GM18507 (cell line): Measurements from ENCODE around the gene NR6A1.

Source experiments
- DNase-seq: peaks from one replicate; pipeline ENCODE4 v3.0.0; 2011; ENCODE audit warnings: low read depth; ENCODE audit not compliant: insufficient read length; ENCODE audit errors: extremely low spot score
- FAIRE-seq: peaks from 2 replicates; lab custom pipeline; 2011; peaks lifted over from hg19 to GRCh38; lab: Jason Lieb, UNC

Gene NR6A1

DNA sequence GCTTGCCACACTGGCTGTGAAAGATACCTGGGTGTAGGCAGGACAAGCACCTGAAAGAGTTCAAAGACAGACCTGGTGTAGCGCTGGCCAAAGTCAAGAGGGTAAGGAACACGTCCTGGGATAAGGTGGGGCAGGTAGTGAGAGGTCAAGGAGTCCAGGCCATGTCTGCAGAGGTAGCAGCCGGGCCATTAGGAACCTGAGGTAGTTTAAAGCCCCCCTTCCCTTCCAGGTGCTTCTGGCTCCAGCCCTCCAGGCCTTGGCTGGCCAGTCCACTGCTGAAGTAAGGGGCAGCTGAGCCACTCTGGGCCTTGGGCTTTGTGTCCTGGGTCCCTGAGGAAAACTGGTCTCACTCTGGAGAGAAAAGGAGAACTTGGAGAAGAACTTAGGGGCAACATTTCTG, 250.0 kb downstream of the NR6A1 start:
- no peak for DNase-seq
- no peak for FAIRE-seq

DNA sequence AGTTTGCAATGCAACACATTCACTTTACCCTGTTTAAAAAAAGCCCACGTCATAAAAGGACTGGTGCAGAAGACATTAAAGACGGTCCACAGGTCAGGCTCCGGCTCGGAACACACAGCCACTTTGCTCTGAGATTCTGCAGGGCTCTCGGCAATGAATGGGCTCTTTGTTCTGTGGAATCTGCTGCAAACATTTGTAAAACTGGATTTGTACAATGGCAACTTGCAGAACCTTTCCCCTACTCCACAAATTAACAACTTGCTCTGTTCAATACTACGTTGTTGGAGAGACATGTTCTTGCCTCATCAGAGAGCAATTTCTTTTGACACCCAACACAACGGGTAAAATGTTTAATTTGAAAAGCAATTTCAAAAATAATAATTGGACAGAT, 250.9 kb downstream of the NR6A1 start:
- FAIRE-seq: no peak
- DNase-seq: no peak

DNA sequence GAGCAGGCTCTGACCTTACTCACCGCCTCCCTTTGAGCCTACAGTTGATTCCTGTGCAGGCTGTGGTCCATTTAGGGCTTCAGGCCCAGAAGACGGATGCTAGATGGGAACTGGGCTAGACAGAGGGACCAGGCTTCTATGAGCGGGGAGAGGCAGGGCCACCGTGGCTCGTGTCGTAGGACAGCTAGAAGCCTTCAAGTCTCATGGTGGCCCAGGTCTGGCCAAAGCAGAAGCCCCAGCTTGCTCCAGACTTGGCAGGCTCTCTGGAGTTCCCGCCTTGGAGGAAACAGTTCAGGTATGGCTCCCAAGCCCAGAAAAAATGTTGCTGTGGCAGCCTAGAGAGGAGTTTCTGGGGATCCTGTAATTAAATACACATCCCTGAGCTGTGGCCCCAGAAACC, 253.0 kb downstream of the NR6A1 start:
- DNase-seq: no peak
- no peak for FAIRE-seq

DNA sequence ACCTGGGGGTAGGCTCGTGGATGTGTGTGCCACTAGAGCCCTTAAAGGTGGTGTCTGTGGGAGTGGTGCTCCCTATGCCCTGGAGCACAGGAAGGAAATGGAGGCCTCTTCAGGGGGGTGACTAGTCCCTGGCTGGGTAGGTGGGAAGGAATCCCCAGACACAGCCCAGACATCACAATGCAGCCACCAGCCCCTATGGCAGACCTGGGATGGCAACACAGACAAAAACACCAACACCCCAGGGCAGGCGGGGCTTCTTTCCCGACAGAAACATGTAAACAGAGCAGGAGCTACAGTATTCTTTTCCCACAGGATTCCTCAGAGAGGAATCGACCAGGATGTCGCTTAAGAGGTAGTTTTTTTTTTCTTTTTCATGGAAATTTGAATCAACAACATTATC, 253.5 kb downstream of the NR6A1 start:
- FAIRE-seq: no peak
- DNase-seq: no peak

DNA sequence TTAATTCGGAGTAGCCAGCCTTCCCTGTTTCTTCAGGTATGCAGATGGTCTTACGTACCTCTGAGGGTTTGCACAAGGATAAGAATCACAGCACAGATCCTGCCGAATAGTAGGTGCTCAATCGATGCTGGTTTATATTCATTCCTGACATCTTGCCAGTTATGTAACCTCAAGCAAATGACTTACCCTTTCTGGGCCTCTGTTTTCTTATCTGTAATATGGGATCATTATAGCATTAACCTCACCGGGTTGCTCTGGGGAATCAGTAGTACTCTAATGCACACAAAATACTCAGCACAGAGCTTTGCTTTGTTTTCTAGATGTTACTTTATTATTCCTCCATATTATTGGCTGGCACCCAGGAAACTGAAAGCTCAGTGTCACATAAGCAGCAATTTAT, 256.2 kb downstream of the NR6A1 start:
- DNase-seq (no peak), FAIRE-seq (no peak)

DNA sequence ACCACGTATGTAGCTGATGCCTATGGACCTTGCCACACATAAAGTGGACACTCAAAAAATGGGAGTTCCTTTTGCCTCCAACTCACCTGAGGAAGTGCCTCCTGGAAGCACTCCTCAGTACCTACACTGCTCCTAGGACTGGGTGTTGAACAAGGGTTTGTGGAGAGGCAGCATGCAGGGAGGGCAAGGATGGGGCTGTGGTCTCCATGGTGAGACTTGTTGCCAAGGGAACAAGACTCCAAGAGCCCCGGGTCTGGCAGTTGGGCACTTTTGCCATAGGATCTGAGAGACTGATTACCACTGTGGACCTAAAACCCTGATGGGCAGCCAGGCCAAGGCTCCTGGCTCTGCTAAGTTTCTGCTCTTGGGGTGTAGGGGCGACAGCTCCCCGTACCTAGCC, 257.0 kb downstream of the NR6A1 start:
- no peak for DNase-seq
- no peak for FAIRE-seq

DNA sequence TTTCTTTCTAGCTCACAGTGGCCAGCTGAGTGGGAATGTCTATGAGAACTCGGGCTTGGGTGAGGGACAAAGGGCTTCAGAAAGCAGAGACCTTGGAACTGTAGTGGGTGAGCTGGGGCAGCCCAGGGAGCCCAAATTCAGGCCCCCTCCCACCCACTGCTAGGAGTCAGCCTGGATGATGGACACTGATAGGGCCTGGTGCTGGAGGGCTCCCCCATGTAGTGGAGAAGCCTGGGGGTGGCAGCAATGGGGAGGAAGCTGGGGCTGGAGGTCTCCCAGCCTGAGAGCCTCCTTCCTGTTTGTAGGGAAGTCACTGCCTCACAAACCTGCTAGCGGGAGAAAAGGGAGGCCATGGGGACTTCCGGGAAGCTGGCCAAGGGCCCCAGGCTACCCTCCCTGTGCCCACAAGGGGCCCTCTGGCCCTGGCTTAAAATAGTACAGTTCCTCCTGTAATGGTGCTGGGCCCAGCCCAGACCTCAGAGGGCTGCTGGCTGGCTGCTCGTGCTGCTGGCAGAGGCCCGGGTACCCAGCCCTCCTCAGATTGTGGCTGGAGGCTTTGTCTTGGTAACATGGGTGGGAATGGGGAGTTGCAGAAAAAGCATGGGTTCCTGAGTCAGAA, 257.6 kb downstream of the NR6A1 start:
- no peak for DNase-seq

DNA sequence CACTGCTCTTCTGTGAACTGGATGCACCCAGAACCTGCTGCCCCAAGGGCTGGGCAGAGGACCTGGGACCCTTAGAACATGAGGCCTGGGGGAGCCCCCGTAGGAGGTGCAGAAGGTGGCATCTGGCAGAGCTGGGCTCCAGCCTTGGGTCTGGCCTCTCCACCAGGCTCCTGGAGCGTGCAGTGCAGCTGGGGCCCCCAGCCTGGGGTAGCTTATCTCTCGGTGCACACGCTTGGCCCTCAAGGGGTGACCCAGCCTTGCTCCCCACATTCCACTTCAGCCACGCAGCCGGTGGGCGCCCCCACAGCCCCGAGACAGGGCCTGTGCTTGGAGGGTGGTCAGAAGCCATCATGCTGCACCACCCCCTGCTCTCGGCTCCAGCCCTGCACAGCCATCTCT, 258.3 kb downstream of the NR6A1 start:
- no peak for FAIRE-seq

More for the DNA sequence above, 257.6 kb downstream of the NR6A1 start:
- FAIRE-seq: no peak

DNA sequence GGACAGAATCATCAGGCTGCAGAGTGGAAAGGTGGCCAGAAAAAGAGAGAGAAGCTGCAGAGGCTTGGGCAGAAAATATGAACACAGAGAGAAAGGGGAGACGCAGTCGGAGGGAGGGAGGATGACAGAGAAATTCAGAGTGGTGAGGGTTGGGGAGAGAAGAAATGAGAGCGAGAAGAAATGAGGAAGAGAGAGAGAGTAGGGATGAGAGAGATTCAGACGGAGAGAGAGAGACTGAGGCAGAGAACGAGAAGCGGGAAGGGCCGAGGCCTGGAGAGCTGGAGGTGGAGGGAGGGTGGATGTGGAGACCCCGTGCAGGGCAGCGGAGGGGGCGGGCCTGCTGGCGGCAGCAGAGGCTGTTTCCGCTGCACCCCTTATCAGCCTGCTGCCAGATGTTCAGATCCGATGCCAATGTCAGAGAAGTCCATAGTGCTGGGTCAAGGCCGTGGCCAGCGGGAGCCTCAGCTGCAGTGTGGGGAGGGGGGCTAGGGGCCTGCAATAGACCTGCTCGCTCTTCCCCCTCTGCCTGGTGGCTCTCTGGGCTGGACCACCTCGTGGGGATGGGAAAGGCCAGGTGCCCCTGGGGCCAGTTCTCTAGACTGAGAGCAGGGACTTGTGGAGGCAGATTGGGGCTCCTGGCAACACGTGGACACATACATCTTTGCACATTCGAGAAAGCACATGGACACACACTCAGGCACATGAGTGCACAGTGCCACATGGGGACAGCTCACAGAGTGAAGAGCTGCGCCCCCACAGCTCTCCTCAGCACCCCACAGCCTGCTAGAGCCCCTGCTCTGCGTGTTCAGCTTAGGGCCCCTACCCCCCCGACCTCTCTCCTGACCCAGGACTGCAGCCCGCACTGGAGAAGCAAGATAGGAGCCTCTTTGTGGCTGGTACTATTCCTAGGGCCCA, 259.0 kb downstream of the NR6A1 start:
- FAIRE-seq (no peak), DNase-seq (no peak)

More for the DNA sequence above, 258.3 kb downstream of the NR6A1 start:
- no peak for DNase-seq

DNA sequence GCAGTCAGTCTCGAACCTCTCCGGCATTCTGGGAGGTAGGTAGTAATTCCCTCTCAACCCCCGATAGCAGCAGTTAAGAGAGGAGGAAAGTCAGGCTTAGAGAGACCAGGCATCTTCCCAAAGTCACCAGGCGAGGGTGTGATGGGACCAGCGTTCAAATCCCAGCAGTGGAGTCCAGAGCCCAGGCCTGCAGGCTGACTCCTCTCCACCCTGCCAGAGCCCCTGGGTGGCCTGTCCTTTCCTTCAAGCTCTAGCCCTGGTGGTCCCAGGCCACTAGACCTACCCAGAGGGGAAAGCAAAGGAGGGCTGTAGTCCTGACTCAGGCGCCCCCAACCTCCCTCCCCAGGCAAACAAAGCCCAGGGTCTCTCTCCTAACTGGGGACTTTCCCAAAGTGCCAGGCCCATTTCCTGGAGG, 259.7 kb downstream of the NR6A1 start:
- no peak for FAIRE-seq
- DNase-seq: no peak

DNA sequence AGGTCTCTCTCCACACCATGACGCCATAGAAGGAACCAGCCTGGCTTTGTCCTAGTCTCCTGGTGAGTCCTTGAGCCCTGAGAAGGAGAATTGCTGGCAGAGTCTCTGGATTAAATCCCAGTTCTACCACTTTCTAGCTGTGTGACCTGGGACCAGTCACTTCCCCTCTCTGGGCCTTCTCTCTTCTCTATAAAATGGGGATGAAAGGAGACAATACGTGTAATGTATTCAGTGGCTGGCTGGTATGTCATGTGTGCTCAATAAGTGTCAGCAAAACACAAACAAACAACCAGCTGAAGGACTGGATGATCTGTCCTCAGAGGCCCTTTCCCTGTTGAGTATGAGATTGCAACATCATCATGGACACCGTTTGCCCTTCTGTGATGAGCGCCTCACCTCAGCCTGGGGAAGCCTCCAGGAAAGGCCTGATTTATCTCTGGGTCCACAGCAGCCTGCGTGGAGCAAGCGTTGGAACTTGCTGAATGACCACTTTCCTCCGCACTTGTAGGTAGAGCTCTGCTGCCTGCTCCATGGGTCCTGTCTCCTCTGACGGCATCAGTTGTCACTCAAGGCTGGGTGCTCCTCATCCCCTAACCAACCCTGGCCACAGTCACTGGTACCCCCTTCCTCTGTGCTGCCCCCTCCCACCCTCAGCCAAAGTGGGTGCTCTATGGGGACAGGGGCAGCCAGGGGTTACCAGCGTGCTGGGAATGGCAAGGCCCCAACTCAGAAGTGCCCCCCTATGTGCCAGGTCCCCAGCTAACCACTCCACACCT, 260.3 kb downstream of the NR6A1 start:
- no peak for DNase-seq
- no peak for FAIRE-seq

DNA sequence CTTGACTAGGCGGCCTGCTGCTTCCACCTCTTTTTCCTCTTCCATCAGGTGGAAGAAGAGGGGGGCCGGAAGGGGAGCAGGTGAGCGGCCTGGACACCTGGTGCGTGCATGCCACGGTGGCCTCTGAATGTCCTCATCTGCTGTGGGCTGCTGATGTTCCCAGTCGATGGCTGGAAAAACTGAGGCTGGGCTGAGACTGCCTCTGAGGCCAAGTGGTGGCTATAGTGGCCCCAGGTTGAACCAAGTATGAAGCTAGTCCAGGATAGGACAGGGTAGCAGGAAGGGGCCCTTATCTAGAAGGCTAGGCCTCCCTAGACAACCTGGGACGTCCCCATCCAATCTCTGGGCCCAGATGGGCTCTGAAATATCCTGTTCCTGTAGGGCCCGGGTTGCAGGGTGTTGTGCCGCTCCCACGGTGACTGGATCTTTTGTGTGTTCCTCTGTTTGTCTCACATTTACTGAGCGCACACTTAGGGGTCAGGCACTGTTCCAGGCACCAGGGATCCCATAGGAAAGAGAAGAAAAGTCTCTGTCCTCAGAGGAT, 263.2 kb downstream of the NR6A1 start:
- no peak for DNase-seq
- FAIRE-seq: no peak

DNA sequence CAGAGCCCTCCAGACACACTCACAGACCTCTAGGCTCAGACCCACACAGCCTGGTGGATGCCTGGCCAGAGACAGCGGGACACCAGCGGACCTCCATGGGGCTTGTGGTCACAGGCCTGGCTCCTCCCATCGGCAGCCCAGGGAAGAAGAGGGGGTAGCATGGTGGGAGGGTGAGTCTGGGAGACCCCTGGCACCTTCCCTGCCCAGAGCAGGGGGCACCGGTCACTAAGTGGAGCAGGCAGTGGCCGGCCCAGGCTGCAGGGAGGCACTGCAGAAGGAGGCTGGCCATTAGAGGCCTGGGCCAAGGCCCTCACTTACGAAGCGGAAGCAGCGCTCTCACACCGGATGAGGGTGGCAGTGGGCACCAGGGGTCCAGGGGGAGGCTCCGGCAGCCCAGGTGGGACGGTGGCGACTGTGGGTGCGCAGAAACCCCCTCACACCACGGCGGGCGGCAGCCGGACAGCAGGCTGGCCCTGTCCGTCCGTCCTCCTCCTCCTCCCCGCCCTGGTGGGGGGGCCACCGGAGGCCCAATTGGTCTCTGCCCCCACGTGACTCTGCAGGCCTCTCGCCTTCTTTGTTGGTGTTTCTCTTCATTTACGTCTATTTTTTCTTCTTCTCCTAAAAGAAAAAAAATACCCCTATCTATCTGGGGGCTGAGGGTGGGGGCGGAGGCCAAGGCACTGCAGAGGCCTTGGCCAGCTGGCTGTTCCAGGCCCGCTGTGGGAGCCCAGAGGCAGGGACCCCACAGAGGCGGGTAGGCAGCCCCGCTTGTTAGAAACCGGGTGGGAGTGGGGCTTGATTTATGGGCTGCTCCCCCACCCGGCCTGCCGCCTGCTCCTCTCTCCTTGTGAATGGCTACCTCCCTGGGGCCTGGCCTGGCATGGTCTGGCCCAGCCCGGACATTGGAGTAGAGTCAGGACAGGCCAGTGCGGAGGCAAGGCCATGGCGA, 263.9 kb downstream of the NR6A1 start, which contains the start of gene NR5A1:
NR5A1 (minus strand) TSS at position 469 of the 949 bp plus-strand sequence. CDS start 4,004 bp downstream, outside the sequence.
- DNase-seq (no peak), FAIRE-seq (no peak)

DNA sequence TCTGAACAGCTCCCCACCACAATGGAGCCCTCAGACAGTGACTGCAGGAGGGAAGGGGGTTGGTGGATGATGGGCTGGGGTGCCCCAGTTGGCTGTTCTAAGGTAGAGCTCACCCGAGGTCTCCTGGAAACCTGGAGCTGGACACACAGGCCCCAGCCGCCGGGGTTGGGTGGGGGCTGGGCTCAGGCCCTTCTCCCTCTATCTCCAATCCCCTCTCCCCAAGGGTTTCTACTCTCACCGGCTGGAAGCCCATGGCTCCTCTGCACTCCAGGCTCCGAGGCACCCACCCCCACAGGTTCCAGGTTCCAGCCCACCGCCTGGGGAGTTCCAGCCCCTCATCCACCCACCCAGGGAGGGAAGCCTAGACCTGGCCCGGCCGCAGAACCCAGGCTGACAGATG, 264.7 kb downstream of the NR6A1 start:
- FAIRE-seq (no peak), DNase-seq (no peak)

DNA sequence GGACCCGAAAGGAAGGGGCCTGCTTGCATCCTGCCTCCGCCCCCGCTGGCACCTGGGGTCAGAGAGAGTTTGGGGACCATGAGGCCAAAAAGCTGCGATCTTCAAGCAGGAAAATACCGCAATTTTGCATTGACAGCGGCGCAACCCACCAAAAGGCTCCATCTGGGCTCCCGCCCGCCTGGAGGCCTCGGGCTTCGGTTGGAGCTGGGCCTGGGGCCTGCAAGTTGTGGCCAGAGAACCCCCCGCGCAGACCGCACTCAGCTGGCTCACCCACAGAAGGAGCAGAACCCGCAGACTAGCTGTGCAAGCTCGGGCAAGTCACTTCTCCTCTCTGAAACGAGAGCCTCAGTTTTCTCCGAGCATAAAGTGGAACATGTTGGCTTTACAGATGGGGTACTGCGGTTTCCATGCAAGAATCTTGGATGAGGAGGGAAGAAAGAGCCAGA, 265.2 kb downstream of the NR6A1 start:
- no peak for DNase-seq
- FAIRE-seq: no peak

DNA sequence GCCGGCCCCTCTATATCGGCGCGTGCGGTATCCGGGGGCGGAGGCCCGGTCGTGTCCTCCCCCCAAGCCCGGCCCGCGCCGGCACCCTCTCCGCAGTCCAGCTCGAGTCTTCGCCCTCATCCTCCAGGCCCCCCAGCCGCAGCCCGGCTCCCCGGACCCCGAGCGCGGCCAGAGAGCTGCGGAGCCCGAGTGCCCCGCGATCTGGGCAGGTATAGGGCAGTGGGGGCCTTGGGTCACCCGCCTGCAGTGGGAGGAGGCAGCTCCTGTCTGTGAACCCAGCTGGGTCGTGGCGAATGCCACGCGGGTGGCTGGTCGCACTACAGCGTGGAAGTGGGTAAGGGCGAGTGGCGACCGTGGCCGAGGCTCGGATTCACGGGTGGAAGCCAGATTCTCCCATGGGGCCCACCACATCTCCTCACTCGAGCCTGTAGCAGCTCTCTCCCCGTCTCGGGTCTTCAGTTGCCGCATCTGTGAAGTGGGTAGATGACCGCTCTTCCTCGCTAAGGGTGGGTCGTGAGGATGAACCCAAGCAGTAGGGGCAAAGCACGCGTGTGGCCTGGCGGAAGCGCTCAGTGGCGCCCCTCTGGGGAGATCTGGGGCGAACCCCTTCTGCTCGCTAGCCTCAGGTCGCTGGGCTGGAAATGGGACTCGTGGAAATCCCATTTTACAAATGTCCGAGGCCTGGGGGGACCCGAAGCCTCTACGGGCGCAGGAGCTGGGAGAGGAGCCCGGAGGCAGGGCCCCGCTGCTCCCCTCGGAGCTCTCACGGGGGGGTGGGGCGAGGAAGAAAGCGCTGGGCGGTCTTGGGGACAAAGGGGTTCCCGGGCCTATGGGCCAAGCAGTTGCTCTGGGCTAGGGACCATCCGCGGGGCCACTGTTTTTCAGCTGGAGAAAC, 265.9 kb downstream of the NR6A1 start:
- DNase-seq (no peak), FAIRE-seq (no peak)

DNA sequence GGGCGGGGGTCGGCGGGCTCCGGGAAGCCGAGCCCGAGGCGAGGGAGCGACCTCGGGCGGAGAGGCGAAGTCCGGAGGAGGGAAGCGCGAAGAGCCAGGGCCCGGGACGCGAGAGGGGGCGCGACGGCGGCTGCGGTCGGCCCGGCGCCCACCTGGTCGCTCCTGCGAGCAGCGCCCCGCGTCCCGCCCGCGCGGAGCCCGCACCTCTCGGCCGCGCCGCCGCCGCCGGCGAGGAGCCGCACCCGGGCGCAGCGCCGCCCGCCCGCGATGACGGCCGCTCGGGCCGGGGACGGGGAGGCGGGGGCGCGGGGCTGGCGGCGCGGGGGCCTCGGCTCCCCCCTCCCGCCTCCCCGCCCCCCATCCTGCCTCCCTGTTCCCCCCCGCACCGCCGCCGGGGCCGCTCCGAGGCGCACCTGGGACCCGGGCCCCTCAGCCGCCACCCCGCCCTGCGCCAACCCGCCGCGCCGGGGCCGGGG, 266.5 kb downstream of the NR6A1 start:
- no peak for DNase-seq
- FAIRE-seq: no peak
